HepG2 (cell line): ENCODE measurements around the gene FAM120B.

Experiments
- CHD4 ChIP-seq: fragments of 200-600 bp; sonication (generic); IDR thresholded peaks from 2 replicates; pipeline ENCODE4 v1.7.0; 2017; ENCODE audit warnings: mild to moderate bottlenecking, low read length, borderline replicate concordance
- EZH2 ChIP-seq: conservative IDR thresholded peaks from 2 replicates; pipeline ENCODE4 v1.6.1; 2012; ENCODE audit warnings: mild to moderate bottlenecking, low read depth, low read length, moderate library complexity
- MXD4 ChIP-seq: IDR thresholded peaks from 2 replicates; pipeline ENCODE4 v1.6.1; 2016; ENCODE audit warnings: mild to moderate bottlenecking, missing biosample characterization, missing genetic modification reagents
- RARG ChIP-seq: sonication (generic); formaldehyde crosslinking; IDR thresholded peaks from 2 replicates; pipeline ENCODE4 v1.4.0; 2020; ENCODE audit warnings: low read depth, mild to moderate bottlenecking, missing genetic modification reagents
- ZNF263 ChIP-seq: sonication (generic); formaldehyde crosslinking; IDR thresholded peaks from 2 replicates; pipeline ENCODE4 v1.4.0; 2020; ENCODE audit warnings: missing genetic modification reagents
- TF ChIP-seq, protein P1 (sequence below): sonication (generic); formaldehyde crosslinking; IDR thresholded peaks from 2 replicates; pipeline ENCODE4 v1.8.1; 2022; ENCODE audit warnings: low read depth, mild to moderate bottlenecking, missing genetic modification reagents
- TF ChIP-seq, protein P2 (sequence below): fragments of 450-650 bp; IDR thresholded peaks from 2 replicates; pipeline ENCODE4 v1.6.1; 2017; ENCODE audit warnings: mild to moderate bottlenecking
- TF ChIP-seq, protein P3 (sequence below): sonication (generic); formaldehyde crosslinking; IDR thresholded peaks from 2 replicates; pipeline ENCODE4 v1.4.0; 2020; ENCODE audit warnings: mild to moderate bottlenecking, low read depth, missing genetic modification reagents

DNA sequence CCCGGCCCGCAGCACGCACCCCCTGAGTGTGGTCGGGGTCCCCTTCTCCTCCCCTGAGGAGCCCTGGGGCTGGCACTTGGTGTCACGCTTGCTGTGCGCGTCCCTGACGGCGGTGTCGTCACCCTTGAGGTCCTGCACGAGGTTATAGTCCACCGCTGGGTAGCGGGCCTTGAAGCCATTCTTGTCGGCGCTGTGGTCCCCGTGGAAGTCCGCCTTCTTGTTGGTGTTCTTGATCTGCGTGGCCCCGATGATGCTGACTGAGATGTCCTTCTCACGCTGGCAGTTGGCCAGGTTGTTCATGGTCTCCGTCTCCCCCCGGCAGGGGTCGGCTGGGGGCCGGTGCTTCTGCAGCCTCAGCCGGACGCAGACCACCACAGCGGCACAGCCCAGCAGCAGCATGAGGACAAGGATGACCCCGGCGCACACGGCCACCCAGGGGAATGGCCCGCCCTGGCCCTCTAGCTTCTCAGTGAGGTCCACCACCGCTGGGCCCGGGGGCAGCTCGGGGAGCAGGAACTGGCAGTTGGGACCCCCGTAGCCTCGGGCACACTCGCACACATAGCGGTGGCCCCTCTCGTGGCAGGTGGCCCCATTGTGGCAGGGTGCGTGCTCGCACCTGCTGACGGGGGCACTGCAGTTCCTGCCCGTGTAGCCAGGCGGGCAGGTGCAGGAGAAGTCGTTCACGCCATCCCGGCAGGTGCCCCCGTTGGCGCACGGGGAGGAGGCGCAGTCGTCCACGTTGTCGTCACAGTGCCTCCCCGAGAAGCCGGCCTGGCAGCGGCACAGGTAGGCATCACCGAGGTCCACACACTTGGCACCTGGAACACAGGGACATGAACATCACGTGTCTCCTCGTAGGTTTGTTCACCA lies 23.1 kb upstream of the FAM120B start:
- TF ChIP-seq CHD4 (no peak), EZH2 (no peak), RARG (CRISPR knock-in tag) (no peak), MXD4 (no peak), ZNF263 (CRISPR knock-in tag) (no peak)
- TF ChIP-seq, protein P1, sequence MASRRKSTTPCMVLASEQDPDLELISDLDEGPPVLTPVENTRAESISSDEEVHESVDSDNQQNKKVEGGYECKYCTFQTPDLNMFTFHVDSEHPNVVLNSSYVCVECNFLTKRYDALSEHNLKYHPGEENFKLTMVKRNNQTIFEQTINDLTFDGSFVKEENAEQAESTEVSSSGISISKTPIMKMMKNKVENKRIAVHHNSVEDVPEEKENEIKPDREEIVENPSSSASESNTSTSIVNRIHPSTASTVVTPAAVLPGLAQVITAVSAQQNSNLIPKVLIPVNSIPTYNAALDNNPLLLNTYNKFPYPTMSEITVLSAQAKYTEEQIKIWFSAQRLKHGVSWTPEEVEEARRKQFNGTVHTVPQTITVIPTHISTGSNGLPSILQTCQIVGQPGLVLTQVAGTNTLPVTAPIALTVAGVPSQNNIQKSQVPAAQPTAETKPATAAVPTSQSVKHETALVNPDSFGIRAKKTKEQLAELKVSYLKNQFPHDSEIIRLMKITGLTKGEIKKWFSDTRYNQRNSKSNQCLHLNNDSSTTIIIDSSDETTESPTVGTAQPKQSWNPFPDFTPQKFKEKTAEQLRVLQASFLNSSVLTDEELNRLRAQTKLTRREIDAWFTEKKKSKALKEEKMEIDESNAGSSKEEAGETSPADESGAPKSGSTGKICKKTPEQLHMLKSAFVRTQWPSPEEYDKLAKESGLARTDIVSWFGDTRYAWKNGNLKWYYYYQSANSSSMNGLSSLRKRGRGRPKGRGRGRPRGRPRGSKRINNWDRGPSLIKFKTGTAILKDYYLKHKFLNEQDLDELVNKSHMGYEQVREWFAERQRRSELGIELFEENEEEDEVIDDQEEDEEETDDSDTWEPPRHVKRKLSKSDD (CRISPR knock-in tag) = no peak
- TF ChIP-seq, protein P2, sequence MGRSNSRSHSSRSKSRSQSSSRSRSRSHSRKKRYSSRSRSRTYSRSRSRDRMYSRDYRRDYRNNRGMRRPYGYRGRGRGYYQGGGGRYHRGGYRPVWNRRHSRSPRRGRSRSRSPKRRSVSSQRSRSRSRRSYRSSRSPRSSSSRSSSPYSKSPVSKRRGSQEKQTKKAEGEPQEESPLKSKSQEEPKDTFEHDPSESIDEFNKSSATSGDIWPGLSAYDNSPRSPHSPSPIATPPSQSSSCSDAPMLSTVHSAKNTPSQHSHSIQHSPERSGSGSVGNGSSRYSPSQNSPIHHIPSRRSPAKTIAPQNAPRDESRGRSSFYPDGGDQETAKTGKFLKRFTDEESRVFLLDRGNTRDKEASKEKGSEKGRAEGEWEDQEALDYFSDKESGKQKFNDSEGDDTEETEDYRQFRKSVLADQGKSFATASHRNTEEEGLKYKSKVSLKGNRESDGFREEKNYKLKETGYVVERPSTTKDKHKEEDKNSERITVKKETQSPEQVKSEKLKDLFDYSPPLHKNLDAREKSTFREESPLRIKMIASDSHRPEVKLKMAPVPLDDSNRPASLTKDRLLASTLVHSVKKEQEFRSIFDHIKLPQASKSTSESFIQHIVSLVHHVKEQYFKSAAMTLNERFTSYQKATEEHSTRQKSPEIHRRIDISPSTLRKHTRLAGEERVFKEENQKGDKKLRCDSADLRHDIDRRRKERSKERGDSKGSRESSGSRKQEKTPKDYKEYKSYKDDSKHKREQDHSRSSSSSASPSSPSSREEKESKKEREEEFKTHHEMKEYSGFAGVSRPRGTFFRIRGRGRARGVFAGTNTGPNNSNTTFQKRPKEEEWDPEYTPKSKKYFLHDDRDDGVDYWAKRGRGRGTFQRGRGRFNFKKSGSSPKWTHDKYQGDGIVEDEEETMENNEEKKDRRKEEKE = no peak
- TF ChIP-seq, protein P3, sequence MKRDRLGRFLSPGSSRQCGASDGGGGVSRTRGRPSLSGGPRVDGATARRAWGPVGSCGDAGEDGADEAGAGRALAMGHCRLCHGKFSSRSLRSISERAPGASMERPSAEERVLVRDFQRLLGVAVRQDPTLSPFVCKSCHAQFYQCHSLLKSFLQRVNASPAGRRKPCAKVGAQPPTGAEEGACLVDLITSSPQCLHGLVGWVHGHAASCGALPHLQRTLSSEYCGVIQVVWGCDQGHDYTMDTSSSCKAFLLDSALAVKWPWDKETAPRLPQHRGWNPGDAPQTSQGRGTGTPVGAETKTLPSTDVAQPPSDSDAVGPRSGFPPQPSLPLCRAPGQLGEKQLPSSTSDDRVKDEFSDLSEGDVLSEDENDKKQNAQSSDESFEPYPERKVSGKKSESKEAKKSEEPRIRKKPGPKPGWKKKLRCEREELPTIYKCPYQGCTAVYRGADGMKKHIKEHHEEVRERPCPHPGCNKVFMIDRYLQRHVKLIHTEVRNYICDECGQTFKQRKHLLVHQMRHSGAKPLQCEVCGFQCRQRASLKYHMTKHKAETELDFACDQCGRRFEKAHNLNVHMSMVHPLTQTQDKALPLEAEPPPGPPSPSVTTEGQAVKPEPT (CRISPR knock-in tag) = no peak
